T follicular helper cell (primary cell): ENCODE results near the gene FRMD4A.
"Not testable (repeated sequence)": the region's sequence is repeated elsewhere in the genome, so short reads cannot be mapped to it uniquely, and the experiment has no call there.

Experiments
- DNase-seq: peaks from one replicate; pipeline ENCODE4 v3.0.0-alpha.2; 2020; ENCODE audit warnings: low read depth

Gene FRMD4A

DNA sequence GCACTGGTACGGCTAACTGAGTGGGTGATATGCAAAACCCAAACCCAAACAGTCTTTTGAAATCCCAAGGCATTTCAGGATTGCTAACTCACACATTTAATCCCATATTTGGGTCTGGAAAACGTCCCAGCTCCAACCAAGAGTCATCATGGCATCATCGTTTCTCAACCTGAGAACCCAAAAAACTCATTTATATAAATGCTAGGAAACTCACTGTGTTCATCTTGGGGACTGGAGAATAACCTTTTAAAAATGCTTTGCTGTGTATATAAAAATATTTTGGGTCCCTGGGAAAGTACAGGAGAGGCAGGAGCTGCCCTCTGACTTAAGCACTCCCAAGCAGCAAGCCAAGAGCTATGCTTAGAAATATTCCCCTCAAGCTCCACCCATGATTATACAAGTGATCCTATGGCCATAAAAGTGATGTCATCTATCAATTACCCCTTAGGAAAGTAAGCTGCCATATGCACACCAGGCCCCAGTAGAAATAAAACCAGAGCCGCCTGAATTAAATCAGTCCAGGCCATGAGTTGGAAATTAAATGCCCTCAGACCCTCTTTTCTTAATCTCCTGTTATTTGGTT lies 352.1 kb downstream of the FRMD4A start:
- no peak for DNase-seq

GRCh38 chr10:13977861-13978532 lies 352.7 kb downstream of the FRMD4A start:
- no peak for DNase-seq

- DNase-seq, result no peak
Measured at GRCh38 chr10:13973742-13974141, 357.0 kb downstream of the FRMD4A start.

- no peak for DNase-seq
Measured at GRCh38 chr10:13972609-13973008, 358.1 kb downstream of the FRMD4A start.

GRCh38 chr10:13971601-13972475 lies 358.9 kb downstream of the FRMD4A start:
- DNase-seq, result no peak

DNA sequence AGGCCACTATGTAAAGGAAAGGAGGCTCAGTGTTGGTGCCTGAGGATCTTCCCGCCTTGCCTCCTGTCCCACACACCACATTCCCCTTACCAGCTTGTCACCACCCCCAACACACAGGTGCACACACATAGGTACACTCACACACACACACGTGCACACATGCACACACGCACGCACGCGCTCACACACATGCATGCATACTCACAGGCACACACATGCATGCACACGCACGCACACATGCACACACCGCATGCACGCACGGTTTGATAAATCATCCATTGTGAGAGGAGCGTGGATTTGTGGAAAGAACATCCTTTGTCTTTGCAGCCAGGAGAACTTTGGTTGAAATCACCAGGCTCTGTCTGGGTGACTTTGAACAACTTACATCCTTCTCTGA lies 359.8 kb downstream of the FRMD4A start:
- DNase-seq, result no peak

DNA sequence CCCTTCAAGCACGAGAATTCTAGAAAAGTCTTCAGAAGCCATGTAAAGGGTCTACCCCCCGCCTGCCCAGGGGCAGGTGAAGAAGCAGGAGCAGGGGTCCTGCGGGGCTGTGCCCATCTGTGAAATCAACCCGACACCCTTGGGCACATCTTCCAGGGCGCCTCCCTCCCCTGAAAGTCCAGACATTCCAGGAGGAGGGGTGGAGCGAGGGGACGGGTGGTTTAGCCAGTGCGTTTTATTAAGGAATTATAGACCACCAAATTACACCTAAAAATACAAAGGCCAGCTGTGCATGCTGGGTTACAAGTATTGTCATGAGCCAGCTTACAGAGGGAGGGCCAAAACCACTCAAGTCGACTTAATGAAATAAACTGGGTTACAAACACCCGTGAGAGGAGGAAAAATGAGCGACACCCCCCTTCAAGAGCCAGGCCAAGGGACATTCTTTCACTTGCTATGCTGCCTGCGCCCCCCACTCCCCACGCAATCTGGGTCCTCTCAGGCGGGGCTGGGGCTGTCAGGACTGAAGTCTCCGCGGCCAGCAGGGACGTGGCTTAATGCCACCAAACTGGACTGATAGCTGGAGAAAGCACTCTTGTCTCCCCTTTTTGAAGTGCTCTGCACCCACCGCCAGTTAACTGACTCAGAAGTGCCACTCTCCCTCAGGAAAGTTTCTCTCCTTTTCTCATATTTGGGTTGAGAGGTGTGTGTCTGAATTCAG lies 360.3 kb downstream of the FRMD4A start:
- no peak for DNase-seq

DNA sequence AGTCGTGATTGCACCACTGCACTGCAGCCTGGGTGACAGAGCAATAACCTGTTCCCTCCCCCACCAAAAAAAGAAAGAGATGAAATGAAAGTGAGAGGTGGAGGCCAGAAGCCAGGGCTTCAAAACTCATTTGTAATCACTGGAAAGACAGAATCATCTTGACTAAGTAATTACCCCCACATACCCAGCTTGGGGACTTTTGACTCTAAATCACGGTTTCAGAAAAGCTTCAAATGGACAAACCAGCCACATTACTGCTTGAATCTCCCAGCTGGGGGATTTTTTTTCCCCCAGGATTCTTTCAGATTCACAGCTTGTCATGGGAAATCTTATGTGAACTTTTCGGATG lies 361.0 kb downstream of the FRMD4A start:
- DNase-seq, result no peak

DNA sequence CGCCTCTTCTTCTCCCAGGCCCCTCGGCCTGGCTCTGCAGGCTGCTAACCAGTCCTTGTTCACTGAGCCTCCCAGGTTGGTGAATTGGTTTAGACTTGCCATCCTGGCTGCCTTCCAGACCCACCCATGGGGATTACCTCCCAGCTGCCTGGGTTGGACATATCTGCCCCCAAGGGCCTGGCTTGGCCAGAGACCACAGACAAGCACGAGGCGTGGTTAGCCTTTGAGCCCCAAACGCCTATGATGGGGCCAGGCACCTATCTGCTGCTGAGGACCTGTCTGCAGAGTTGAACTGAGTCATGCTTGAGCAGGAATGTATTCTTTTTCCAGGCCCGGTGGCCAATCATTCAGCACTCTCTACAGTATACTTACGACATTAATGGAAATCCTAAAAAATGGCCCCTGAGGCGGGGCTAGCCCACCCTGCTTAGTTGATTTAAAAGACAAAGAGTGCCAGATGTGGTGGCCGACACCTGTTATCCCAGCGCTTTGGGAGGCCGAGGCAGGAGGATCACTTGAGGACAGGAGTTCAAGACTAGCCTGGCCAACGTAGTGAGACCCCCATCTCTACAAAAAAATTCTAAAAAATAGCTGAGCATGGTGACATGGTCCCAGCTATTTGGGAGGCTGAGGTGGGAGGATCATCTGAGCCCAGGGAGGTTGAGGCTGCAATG lies 361.5 kb downstream of the FRMD4A start:
- DNase-seq, result no peak

DNA sequence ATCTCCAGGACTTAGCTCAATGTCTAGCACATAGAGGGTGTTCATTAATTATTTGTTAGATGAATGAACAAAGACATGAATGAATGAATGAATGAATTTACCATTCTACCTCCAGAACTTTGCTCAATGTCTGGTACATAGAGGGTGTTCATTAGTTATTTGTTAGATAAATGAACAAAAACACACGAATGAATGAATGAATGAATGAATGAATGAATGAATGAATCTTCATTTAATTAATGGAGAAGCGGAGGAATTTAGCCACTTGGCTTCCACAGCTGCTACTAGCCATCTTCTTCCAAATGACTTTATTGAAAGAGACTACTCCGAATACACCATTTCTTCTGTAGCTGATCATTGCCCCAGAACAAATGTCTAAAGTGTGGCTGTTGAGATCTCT lies 368.9 kb downstream of the FRMD4A start:
- no peak for DNase-seq

DNA sequence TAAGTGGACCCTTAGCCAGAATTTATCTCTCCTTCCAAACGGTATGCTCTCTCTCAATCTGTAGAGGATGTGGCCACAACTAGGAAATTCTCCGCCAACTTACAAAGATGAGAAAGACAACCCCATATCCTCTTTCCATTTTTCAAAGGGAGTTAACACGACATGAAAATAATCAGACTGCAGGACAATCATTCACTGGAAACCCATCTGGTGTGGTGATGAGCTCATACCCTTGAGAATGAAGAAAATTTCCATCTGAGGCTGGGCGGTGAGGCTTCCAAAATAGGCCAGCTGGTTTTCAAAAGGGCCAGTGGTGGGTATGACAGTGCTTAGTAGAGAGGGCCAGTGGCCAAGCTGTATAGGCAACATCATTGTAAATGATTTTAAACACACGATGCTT lies 369.6 kb downstream of the FRMD4A start:
- DNase-seq, result no peak

DNA sequence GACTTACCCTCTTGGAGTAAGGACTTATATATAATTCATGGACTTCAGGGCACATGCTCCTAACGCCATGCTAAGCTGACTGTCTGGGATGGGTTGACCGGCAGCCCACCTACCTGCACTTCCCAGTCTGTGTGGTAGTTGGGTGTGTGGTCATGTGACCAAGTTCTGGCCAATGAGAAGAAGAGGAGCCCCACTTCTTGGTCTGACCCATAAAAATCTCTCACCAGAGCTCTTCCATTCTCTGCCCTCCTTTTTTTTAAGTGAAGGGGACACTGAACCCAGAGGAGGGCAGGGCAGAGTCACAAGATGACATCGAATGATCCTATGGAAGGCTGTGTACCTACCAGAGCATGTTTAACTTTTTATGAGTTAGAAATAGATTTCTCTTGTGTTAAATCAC lies 370.1 kb downstream of the FRMD4A start:
- no peak for DNase-seq

DNA sequence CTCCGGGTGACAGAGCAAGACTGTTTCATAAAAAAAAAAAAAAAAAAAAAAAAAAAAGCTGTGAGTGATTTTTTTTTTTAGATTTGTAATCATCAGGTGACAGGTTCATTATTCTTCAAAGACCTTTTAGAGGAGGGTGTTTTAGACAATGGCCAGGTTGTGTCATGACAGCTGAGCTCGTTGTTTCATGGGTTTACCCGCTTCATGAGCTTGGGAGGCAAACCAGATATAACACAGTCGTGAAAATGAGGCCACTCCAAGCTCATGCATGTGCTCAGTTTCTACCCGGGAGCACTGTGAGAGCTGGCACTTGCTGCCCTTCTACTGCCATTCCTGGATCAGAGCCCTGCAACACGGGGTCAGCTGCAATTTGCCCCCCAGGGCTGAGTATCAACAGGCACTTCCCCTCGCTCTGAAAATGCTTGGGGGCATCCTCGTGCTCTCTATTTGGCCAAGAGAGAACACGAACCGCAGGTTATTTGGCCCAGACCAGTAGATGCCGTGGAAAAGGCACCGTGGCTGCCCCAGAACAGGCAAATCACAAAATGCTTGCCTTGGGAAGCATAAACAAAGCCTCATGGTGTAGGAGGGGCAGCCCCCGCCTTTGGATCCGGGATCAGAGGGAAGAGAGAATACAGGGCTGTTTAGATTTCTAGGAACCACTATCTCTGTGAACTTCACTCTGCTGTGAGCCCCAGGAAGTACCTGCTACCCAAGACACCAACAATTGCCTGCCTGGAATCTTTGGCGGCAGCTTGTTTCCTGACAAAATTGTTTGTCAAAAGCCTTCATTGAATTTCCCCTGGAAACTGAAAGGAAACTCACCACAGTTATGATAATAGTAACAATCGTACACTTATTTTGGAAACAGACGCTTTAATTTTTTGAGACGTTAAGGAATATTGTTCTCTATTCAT lies 371.0 kb downstream of the FRMD4A start:
- no peak for DNase-seq

DNA sequence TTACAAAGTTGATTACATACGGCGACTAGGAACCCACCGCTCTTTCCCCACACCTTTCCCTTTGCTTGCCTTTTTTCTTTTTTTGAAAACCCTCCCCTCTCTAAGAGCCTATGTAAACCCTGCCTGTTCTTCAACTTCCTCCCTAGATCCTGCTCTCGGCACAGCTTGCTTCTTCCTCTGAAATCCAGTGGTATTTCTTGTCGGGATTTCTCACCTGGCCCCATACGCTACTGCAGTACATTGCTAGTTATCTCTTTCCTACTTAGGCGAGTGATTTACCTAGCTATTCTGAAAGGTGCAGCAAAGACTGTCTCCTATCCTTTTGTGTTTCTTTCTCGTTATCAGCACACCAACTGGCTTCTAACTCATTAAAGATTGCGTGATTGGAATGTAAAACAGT lies 372.9 kb downstream of the FRMD4A start:
- DNase-seq, result no peak

DNA sequence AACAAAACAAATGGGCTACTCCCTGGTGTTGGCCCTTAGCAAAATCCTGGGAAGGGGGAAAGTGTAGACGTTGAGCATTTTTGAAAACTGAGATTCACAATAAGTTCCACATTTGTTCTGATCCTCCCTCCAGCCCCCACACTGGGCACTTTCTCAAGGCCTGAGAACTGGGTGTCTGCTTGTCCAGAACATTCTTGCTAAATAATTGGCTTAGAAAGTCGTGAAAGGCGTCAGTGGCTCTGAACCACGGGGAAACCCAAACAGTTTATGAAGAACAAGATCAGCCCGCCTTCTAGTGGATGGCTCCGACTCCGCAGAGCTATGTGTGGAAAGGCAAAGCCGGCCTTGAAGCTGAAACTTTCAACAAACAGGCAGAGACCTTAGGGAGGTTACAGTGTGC lies 373.9 kb downstream of the FRMD4A start:
- no peak for DNase-seq

- DNase-seq, result no peak
Measured at GRCh38 chr10:13955409-13956068, 375.2 kb downstream of the FRMD4A start.

DNA sequence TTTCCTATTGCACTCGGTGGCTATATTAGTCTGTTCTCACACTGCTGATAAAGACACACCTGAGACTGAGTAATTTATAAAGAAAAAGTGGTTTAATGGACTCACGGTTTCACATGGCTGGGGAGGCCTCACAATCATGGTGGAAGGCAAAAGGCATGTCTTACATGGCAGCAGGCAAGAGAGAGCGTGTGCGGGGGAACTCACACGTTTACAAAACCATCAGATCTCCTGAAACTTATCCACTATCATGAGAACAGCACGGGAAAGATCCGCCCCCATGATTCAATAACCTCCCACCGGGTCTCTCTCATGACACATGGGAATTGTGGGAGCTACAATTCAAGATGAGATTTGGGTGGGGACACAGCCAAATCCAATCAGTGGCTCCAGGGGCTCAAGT lies 376.5 kb downstream of the FRMD4A start:
- DNase-seq, result not testable (repeated sequence)

DNA sequence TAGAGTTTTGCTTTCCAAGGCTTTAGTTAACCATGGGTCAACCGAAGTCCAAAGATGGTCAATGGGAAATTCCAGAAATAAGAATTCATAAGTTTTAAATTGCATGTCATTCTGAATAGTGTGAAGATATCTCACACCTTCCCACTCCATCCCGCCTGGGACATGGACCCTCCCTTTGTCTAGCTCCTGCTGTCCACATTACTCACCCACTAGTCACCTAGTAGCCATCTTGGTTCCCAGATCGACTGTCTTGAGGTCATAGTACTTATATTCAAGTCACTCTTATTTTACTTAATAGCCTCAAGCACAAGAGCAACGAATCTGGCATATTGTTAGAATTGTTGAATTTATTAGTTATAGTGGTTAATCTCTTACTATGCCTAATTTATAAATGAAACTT lies 377.4 kb downstream of the FRMD4A start:
- DNase-seq, result no peak

GRCh38 chr10:13950543-13950939 lies 380.2 kb downstream of the FRMD4A start:
- DNase-seq, result no peak

GRCh38 chr10:13949844-13950542 lies 380.7 kb downstream of the FRMD4A start:
- no peak for DNase-seq
